GM18502 (cell line): ENCODE data around the gene NDUFAF7.
"Not testable (repeated sequence)": the region's sequence is repeated elsewhere in the genome, so short reads cannot be mapped to it uniquely, and the experiment has no call there.

Source experiments
- ATAC-seq: cut with Tn5 transposase; IDR thresholded peaks from one replicate; pipeline ENCODE4 v1.9.1; 2021; ENCODE audit warnings: mild to moderate bottlenecking; ENCODE audit not compliant: unreplicated experiment, poor library complexity

Gene NDUFAF7

DNA sequence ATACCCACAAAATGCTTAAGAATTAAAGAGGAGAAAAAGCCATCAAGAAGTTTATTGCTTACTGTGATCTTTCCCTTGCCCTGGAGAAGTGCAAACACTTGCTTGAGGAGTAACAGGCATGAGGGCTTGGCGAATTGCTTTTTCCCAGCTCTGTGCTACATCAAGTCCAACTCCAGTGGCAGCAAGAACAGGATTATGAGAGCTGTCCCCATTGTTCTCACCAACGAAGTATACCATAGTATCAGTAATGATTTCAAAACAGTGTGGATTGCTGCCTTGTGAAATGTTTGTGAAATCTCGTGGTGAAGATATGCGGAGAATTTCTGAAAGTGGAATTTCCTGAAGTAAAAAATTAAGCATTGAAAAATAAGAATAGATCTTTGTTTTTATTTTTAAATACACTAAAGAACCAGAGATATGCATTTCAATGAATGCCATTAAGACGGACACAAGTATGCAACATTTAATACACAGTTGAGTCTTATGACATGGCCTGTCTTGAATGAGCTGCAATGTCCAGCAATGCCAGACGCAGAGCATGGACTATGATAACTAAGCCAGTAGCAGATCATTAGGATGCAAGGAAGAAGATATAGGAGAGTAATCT is 43.0 kb downstream of the NDUFAF7 start:
- ATAC-seq, result no peak

GRCh38 chr2:37276291-37276690 is 44.8 kb downstream of the NDUFAF7 start:
- no peak for ATAC-seq

GRCh38 chr2:37281916-37282315 is 50.5 kb downstream of the NDUFAF7 start:
- ATAC-seq, result no peak

DNA sequence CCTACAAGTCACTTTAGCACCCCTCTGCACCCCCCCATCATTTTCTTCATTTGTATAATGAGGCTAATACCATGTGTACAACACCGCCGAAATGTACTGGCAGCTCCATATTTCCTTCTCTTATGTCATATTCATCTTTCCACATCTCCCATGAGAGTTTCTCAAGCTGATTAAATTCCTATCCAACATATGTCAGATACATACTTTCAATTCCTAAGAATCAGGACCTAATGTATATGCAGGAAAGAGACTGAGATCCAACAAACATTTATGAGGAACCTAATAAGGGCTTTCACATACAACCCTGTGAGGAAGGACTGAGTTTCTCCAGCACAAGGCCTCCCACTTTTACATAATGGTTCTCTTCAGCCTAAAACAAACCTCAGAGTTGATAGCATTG is 51.3 kb downstream of the NDUFAF7 start:
- ATAC-seq, result no peak

DNA sequence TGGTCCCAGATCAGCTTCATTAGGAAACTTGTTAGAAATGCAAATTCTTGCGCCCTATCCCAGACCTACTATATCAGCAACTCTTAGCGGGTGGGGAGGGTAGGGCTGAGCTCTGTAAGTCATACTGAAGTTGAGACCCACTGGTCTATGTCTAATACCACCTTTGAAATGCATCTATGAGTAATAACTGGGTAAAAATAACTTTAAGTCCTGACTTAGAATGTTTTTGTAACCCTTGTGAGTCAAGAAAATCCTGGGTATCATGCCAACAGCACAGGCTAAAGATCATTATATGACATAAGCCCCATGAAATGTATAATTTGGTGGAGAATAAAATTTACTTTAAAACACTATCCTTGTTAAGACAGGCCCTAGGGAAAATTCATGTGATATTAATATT is 51.7 kb downstream of the NDUFAF7 start:
- no peak for ATAC-seq

- ATAC-seq, result no peak
Observed at GRCh38 chr2:37284381-37284780, 52.9 kb downstream of the NDUFAF7 start.

DNA sequence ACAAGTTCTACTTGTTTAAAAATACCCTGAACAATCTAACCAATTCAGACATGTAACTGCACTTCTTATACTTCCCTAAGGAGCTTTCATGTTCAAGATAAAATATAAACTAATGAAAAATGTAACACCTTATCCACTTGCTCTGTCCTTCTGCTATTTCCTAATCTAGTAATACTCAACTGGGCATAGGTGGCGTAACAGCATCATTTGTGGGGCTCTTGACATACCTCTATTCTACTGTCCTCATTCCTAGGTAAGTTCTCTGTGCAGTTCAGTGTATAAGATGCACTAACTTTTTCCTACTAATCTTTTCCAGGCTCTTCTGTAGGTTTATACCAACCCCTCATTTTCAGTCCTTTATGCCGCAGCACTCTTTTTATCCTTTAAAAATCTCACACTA is 56.5 kb downstream of the NDUFAF7 start:
- no peak for ATAC-seq

GRCh38 chr2:37291680-37292079 is 60.2 kb downstream of the NDUFAF7 start:
- no peak for ATAC-seq

- ATAC-seq, result not testable (repeated sequence)
Observed at GRCh38 chr2:37294858-37295257, 63.4 kb downstream of the NDUFAF7 start.

- no peak for ATAC-seq
Observed at GRCh38 chr2:37295469-37296073, 64.1 kb downstream of the NDUFAF7 start.

DNA sequence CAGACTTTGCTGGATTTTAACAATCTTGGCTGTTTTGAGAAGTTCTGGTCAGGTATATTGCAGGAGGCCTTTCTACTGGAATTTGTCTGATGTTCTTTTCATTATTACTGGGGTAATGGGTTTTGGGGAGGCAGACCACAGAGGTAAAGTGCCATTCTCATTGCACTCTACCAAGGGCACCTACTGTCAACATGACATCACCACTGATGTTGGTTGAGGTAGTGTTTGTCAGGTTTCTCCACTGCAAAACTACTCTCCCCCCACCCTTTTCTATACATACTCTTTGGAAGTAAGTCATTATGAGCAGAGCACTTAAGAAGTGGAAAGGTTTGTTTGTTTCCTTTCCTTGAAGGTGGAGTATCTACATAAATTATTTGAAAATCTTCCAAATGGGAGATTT is 66.2 kb downstream of the NDUFAF7 start:
- ATAC-seq, result no peak
